NK-92 treated with Interleukin-12 subunit alpha and Interleukin-12 subunit beta, amount 100 ng/mL, for 24 hours (cell line): Measurements from ENCODE around the gene AKAP6.
"Not testable (repeated sequence)": the region's sequence is repeated elsewhere in the genome, so short reads cannot be mapped to it uniquely, and the experiment has no call there.

Experiments used
- DNase-seq: peaks from one replicate; lab custom pipeline; 2025; lab: John Stamatoyannopoulos, UW

Gene AKAP6

GRCh38 chr14:32370714-32371113 is 41.6 kb downstream of the AKAP6 start:
- no peak for DNase-seq

DNA sequence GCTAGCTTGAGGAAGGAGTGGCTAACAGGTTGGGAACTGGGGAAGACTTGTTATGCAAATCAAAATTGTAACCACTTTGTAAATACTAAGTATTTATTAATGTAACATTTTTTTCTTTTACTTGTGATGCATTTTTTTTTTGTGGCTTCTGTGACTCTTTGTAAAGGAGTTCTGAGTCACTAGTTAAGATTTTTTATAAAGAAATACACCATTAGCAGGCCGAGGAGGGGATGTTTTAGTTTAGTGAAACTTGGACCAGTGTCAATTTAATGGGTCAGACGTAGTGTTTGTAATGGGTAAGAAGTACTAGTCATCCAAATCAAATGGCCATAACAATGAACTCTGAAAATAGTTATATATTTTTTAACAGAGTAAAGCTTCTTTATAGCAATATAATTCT is 43.1 kb downstream of the AKAP6 start:
- DNase-seq: no peak

DNA sequence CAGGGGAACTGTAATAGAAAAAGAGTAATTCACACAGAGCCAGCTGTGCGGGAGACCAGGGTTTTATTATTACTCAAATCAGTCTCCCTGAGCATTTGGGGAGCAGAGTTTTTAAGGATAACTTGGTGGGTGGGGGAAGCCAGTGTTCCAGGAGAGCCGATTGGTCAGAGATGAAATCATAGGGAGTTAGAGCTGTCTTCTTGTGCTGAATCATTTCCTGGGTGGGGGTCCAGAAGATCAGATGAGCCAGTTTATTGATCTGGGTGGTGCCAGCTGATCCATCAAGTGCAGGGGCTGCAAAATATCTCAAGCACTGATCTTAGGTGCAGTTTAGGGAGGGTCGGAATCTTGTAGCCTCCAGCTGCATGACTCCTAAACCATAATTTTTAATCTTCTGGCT is 44.1 kb downstream of the AKAP6 start:
- DNase-seq: not testable (repeated sequence)

GRCh38 chr14:32374155-32374554 is 45.1 kb downstream of the AKAP6 start:
- no peak for DNase-seq

GRCh38 chr14:32375663-32376062 is 46.6 kb downstream of the AKAP6 start:
- no peak for DNase-seq

DNA sequence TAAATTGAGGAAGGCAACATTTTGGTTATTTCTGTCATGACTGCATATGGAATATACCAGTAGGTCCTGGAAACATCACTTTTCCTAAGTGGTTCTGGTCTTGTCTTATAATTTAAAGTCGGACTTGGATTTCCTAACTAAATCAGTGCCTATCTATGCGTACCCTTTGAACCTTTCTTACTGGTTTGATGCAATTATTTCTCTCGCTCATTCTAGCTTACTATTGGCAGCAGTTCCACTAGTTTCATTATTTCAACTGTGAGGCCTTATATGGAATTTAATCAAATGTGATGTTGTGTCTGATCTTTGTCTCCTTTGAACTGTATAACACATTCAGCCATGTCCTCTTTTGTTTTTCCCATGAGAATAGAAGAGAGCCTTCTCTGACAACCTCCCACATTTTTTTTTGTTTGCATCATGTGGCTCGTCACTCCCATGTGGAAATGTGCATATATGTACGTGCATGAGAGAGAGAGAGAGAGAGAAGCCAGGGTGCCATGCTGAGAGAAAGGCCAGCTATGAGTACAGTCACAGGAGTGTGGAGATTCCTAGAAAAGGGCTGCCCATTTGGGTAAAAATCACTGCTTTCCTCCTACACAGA is 48.0 kb downstream of the AKAP6 start:
- no peak for DNase-seq

DNA sequence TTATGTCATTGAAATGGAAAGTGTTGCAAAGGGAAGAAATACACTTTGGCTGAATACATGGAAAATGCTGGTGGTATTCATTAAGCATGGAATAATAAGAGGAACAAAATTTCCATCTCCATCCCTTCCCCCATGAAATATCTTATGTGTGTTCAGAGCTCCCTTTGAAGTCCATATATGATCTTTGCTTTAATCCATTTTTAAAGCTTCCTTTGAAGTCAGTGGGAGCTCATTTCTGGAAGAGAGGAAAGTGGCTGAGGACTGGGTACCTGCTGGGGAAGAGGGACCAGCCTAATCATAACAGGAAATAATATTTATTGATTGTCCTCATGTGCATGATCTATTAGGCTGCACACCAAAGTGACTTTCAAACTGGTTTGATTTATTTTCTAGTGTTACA is 49.2 kb downstream of the AKAP6 start:
- no peak for DNase-seq

GRCh38 chr14:32379447-32379846 is 50.3 kb downstream of the AKAP6 start:
- DNase-seq: no peak

DNA sequence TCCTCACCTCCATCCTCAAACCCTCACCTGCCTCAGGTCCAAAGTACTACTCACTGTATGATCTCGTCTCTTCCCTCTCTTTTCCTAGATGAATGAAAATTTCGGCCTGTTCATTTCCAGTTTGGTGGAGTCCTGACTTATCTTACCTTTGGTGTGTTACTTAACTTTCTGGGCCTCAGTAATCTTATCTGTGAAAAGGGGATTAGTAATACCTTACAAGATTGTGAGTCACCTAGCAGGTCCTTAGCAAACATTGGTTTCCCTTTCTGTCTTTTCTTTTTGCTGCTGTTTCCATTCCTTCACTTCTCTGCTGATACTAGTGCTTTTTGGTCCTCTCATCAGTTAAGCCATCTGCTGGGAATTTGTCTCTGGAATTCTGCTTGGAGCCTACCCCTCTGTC is 52.8 kb downstream of the AKAP6 start:
- DNase-seq: no peak

DNA sequence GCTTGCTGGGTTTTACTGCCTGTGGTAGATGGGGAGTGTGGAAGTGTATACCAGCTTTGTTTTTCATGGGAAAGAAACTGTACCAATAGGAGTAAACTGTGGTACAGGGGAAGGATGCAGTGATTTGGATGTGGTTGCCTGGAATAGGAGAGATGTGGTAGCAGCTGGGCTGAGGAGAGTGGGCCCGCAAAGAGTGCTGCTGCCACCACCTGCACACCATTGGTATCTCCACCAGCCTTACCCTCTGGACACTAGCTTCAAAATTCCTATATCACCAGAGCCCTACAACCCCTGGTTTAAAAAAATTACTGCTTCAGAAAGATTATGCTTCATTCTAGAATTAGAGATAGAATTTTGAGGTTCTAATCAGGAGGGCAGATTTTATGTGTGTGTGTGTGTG is 53.6 kb downstream of the AKAP6 start:
- DNase-seq: no peak

DNA sequence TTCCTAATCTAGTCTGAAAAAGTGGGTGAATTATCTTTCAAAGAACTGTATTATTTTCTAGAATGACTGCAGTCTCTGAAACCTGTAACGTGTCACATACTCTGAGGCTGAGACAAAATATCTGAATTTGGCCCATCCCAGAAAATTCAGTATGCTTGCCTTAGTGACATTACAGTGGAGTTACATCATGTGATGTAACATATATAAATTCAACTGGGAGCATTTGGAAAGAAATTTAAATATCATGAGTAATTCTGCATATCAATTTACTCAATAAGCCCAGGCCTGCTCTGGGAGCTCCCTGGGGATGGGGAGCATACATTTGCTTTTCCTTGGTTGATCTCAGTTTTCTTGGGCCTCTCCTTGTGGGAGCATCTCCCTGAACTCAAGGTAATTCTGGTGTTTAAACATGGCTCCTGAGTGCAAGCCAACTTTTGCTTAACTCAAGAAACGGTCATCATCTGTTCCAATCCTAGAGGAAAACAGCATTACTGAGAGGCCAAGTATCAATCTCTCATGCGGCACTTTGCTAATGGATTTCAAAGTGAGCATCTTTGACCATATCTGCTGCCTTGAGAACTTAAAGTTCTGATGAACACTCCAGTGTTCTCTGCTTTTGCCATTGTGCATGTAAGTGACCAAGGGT is 54.4 kb downstream of the AKAP6 start:
- no peak for DNase-seq

GRCh38 chr14:32384464-32384863 is 55.4 kb downstream of the AKAP6 start:
- no peak for DNase-seq

DNA sequence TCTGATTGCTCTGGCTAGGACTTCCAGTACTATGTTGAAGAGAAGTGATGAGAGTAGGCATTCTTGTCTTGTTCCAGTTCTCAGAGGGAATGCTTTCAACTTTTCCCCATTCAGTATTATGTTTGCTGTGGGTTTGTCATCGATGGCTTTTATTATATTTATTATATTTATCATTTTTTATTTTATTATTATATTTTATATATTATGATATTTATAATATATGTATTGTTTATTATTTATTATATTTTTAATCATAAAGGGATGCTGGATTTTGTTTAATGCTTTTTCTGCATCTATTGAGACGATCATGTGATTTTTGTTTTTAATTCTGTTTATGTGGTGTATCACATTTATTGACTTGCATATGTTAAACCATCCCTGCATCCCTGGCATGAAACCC is 58.2 kb downstream of the AKAP6 start:
- DNase-seq: not testable (repeated sequence)

DNA sequence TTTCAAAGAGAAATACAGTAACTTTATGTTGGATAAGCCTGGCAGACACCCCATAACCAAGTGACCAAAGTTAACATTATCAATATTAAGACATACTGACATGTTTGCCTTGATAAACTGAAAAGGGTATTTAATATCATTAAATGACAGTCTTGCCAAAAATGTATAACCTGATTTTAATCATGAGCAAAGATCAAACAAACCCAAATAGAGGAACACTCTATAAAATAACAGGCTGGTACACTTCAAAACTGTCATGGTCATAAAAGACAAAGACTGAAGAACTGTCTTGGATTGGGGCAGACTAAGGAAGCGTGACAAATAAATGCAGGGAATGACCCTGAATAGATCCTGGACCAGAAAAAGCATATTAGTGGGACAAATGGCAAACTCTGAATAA is 64.0 kb downstream of the AKAP6 start:
- DNase-seq: no peak

DNA sequence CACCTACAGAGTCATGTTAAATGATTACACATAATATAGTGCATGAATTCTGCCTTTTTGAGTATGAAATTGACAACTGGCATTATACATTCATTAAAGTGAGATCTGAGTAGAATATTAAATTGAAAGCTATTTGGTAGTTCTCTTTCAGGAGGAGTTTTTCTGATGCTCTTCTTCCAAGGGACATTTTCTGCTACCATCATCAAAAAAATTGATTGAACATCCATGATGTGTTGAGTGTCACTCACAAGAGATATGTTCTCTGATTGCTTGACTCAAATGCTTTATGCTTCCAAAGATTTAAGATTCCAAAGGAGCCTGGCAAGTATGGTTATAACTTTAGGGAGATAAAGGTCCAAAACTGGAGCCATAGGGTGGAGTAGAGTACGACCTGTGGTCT is 64.9 kb downstream of the AKAP6 start:
- no peak for DNase-seq

DNA sequence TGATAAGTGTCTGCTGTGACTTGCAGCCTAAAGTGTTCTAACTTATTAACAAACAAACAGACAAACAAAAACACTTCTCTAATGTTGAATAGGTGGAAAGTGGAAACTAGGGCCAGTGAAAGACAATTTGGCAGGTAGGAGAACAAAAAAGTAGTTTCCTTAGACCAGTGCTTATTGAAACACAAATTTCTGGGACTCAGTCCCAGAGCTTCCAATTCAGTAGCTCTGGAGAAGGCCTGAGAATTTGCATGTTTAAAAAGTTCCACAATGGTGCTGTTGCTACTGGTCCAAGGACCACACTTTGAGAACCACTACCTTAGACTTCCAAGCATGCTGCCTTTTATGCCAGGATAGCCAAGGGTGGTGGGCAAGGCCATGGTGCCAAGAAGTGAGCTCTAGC is 67.8 kb downstream of the AKAP6 start:
- DNase-seq: no peak

DNA sequence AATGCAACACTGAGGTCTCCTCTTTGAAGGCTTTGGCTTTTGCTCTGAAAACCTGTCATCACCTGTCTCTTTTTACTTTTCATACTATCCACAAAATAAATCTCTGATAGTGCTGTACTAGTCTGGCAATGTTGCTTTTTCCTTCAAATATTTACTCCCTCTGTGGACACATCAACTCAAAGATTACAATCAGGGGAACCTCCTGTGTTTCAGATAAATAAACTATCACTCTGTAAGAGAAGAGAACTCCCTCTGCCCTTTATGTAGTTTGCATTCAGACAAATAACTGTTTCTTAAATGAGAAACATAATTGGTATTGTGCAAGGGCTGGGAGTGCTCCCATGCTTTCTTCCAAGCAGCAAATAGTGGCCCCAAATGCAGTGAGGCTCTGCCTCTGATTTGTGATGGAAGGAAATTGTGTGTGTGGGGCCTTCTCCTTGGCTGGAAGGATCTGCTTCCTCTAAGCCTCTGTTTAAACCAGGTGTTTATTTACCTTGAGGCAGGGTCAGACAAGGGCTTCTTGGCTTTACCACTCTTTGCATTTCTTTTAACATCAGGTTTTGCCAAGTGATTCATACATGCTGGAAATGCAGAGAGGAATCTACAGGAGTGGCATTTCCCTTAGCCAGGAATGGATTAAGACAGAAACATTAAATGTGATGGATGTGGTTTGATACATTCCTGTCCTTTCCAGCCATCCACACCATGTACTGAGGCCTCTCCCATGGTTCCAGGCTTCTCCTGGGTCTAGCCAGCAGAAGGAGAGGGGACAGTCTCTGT is 69.0 kb downstream of the AKAP6 start:
- DNase-seq: no peak

DNA sequence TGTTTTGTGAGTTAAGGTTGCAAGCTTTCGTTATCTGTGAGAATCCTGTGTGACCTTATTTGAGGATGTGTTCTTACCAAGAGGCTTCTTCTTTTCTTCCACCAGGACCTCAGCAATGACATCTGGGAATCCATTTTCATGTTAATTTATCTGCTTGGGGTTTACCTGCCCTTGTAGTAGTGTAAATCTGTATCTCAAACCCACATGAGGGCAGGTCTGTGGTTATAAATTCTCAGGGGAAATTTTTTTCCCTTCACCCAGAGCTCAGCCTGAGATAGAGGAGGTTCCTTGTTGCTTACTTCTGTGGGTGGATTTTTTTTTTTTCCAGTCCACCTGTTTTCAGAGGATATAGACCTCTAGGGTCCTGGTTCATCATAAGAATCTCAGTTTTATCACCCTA is 70.8 kb downstream of the AKAP6 start:
- DNase-seq: no peak

DNA sequence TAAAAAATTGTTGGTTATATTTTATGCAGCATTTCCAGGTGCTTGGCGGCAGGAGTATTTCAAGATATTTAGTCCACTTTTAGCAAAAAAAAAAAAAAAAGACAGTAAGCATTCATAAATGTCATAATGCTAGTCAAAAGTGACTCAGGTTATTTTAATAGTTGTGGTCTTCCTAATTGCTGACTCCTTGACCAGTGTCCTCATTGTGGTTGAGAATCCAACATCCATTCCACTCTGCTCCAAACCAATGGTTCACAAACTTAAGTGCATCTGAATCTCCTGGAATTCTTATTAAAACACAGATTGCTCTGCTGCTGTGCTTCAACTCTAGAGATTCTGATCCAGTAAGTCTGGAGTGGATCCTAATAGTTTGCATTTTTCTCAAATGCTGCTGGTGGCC is 71.4 kb downstream of the AKAP6 start:
- no peak for DNase-seq

DNA sequence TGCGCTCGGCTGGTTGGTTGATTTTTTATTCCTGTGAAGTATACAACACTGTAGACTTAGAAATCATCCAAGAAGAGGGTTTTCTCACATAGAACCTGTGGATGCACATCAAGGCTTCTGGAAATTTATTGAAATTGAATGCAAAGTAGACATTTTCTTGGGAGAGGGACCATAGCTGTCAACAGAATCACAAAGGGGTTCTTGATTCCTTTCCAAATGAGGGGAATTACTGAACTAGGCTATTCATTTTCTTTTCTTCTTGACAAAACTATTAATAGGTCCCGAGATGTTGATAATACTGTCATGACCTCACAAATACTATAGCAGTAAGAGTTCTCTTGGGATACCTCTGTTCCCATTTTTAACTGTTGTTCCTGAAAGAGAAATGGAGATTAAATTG is 73.9 kb downstream of the AKAP6 start:
- DNase-seq: no peak

GRCh38 chr14:32403688-32404087 is 74.6 kb downstream of the AKAP6 start:
- no peak for DNase-seq

DNA sequence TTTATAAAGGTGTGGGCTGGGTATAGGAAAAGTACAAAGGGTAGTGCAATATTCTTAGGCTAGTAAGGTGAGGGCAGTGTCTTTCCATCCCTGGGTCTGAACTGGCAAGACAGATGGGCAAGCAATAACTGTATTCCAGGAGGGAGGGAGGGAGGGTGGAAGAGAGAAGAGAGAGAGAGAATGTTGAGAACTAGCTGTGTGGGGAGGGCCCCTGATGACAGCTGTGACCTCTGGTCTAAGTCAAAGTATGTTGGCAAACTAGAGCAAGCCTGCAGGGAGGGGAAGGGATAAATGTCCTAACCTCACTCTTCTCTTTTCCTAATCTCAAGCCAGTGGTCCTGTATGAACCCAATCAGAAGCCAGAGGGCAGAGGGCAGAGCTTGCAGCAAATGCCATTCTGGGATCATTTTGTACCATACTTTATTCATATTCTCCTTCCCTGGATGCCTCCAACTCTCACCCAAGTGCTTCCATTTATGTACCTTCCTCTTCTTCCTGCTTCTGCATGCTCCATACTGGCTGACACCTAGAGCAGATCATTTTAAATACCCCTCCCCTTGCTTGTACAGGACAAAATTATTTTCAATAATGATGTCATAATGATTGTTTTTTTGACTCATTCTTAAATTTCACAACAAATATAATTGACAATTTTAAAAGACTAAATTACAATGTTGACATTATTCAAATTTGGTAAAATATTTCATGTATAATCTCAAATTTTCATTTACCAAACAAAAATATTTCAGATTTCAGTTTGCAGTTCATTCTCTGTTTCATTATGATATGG is 75.9 kb downstream of the AKAP6 start:
- no peak for DNase-seq

DNA sequence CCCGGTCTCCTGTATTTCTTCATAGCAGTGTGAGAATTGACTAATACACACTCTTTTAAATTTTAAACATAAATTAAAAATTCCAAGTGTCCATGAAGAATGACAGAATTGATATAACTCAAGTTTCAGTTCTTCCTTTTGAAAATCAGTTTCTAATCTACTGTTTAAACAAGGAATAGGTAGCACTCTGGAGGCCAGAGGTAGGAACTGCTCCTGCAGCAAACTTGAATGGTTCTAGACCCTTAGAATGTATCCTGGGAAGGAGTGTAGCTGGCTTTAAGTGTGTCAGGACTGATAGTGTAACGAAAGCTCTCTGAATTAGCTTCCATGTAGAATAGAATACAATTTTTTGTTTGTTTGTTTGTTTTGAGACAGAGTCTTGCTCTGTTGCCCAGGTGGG is 76.8 kb downstream of the AKAP6 start:
- no peak for DNase-seq
